K562 (cell line): ENCODE measurements around the gene PRPF6. TPM values are rescaled to one million over a fixed set of nuclear protein-coding genes. Genes with fewer than 3 reads are reported as not detected.

Experiments used
- ATAC-seq: fragments of 200-7000 bp; cut with Tn5 transposase; 3 replicates; pipeline ENCODE4 v1.9.1; 2020; ENCODE audit warnings: moderate library complexity
- BruUV-seq: library from RNA; stranded (reverse); fragments of 400-500 nt; replicated peaks from 2 replicates; lab custom pipeline; 2021; lab: Mats Ljungman, UMichigan
- CTCF ChIA-PET: fragments of 300-600 bp; formaldehyde crosslinking; extraction: SDS; loops from one replicate; lab custom pipeline; 2021; ENCODE audit warnings: low intra/inter-chr PET ratio; lab: Yijun Ruan, JAX
- POLR2A ChIA-PET: fragments of 300-600, 350-650 bp; sonication (Branson Sonifier 250); formaldehyde crosslinking; extraction: SDS; loops from one replicate; lab custom pipeline; 2021; ENCODE audit warnings: antibody characterized with exemption, inconsistent platforms; lab: Yijun Ruan, JAX
- DNase-seq, 4 experiments: peaks; one replicate each; pipeline versions ENCODE4 v3.0.0 to v3.0.0-alpha.2; 2011 to 2018; ENCODE audit warnings: low spot score in 3 of 4, mixed read lengths in 3 of 4; ENCODE audit errors: extremely low read depth in 1 of 4
- FAIRE-seq: peaks from 2 replicates; lab custom pipeline; 2011; peaks lifted over from hg19 to GRCh38; lab: Jason Lieb, UNC
- H2AFZ ChIP-seq: 2 replicates; pipeline ENCODE4 v1.6.0; 2011; ENCODE audit warnings: low read depth, low read length, control low read depth, inconsistent platforms
- H3K27ac ChIP-seq: fragments of 200-600 bp; 3 replicates; pipeline ENCODE4 v1.8.0; 2011; ENCODE audit warnings: low read depth, mild to moderate bottlenecking, control low read depth, inconsistent platforms, low read length, moderate library complexity, mixed read lengths; ENCODE audit errors: extremely low read depth
- H3K27me3 ChIP-seq, 2 experiments: fragments of 300-600 bp in 1 of 2; 2 replicates in 1 of 2; 3 replicates in 1 of 2; pipeline versions ENCODE4 v1.6.0 to v1.8.0; 2011; ENCODE audit warnings: inconsistent platforms in 2 of 2, low read length in 2 of 2, mild to moderate bottlenecking in 1 of 2, mixed read lengths in 1 of 2, moderate library complexity in 1 of 2; ENCODE audit not compliant: control insufficient read depth in 2 of 2, insufficient read depth in 2 of 2
- H3K36me3 ChIP-seq: fragments of 300-600 bp; 3 replicates; pipeline ENCODE4 v1.8.0; 2011; ENCODE audit warnings: mild to moderate bottlenecking, low read length, inconsistent platforms; ENCODE audit not compliant: control insufficient read depth, insufficient read depth
- H3K4me1 ChIP-seq, 2 experiments: fragments of 200-600 bp in 1 of 2; replicated peaks in 1 of 2; 2 replicates in 1 of 2; 3 replicates in 1 of 2; pipeline versions ENCODE4 v1.5.1 to v1.8.0; 2011; ENCODE audit warnings: inconsistent platforms in 2 of 2, low read length in 2 of 2, mild to moderate bottlenecking in 1 of 2, mixed read lengths in 1 of 2, moderate library complexity in 1 of 2; ENCODE audit not compliant: control insufficient read depth in 2 of 2, insufficient read depth in 2 of 2
- H3K4me2 ChIP-seq: 2 replicates; pipeline ENCODE4 v1.6.1; 2011; ENCODE audit warnings: low read length, control low read depth, inconsistent platforms, mixed read lengths; ENCODE audit not compliant: insufficient read depth
- H3K4me3 ChIP-seq: fragments of 200-600 bp; sonication (generic), shearing (Covaris generic); 2 replicates; pipeline ENCODE4 v1.5.1; 2016; ENCODE audit warnings: control low read depth, inconsistent platforms
- H3K79me2 ChIP-seq: fragments of 200-600 bp; 3 replicates; pipeline ENCODE4 v1.8.0; 2011; ENCODE audit warnings: low read length, inconsistent platforms; ENCODE audit not compliant: control insufficient read depth, insufficient read depth
- H3K9ac ChIP-seq, 2 experiments: 2 replicates each; pipeline versions ENCODE4 v1.6.0 to v1.6.1; 2011; ENCODE audit warnings: low read depth in 2 of 2, low read length in 2 of 2, control low read depth in 1 of 2, inconsistent platforms in 1 of 2, mild to moderate bottlenecking in 1 of 2, mixed read lengths in 1 of 2; ENCODE audit not compliant: insufficient read depth in 1 of 2
- H3K9me1 ChIP-seq: one replicate; pipeline ENCODE4 v1.6.0; 2011; ENCODE audit warnings: inconsistent platforms, mild to moderate bottlenecking, low read length, moderate library complexity; ENCODE audit not compliant: control insufficient read depth, insufficient read depth
- H3K9me3 ChIP-seq: replicated peaks from 2 replicates; pipeline ENCODE4 v1.5.1; 2011; ENCODE audit warnings: low read depth, low read length, inconsistent platforms; ENCODE audit not compliant: control insufficient read depth, insufficient read depth
- H4K20me1 ChIP-seq: replicated peaks from 2 replicates; pipeline ENCODE4 v1.6.1; 2011; ENCODE audit warnings: low read length, inconsistent platforms, mixed read lengths; ENCODE audit not compliant: control insufficient read depth, insufficient read depth
- CSDE1 ChIP-seq, 2 experiments: fragments of 450-650 bp; IDR thresholded peaks; 2 replicates each; pipeline ENCODE4 v1.6.1; 2016; ENCODE audit warnings: mild to moderate bottlenecking in 1 of 2
- MCM2 ChIP-seq: fragments of 450-650 bp; IDR thresholded peaks from 2 replicates; pipeline ENCODE4 v1.6.1; 2017; ENCODE audit warnings: low read depth, mild to moderate bottlenecking
- SAP30 ChIP-seq: fragments of 200-600 bp; sonication (generic); IDR thresholded peaks from 2 replicates; pipeline ENCODE4 v1.6.1; 2012; ENCODE audit warnings: borderline replicate concordance, low read depth, mild to moderate bottlenecking, moderate library complexity, low read length, control low read depth, inconsistent platforms; ENCODE audit not compliant: insufficient read depth, poor library complexity, severe bottlenecking
- WGBS: fragments of 100-300 bp; shearing (Covaris generic); methylation state at CpG from one replicate; pipeline ENCODE4 v1.1.6; 2016; ENCODE audit warnings: low coverage, mixed read lengths; ENCODE audit not compliant: insufficient coverage; ENCODE audit errors: missing lambda C conversion rate; 5-methylcytosine and 5-hydroxymethylcytosine counted together
- in situ Hi-C: fragments of 300-500 bp; cut with MboI; formaldehyde crosslinking; loops from 4 replicates; pipeline ENCODE4 v1.15.0; 2018; ENCODE audit warnings: inconsistent platforms, mixed read lengths
- intact Hi-C: fragments of 100-400 bp; cut with micrococcal nuclease; formaldehyde crosslinking; loops from 2 replicates; pipeline ENCODE4 v1.14.2; 2022
- polyA plus RNA-seq, 8 experiments: library from polyadenylated mRNA; depleted of rRNA in 4 of 8; stranded (reverse) in 5 of 8; unstranded in 3 of 8; fragments of >200 nt; fragmentation: Nextera tagmentation in 2 of 8; fragmentation: Illumina TruSeq in 1 of 8; extraction: Ambion mirVana in 2 of 8; extraction: Trizol in 1 of 8; gene quantifications; 2 replicates each; pipeline versions ENCODE4 v1.2.1 to v1.2.3, GENCODE V29; 2011 to 2014; ENCODE audit warnings: inconsistent platforms in 1 of 8, missing spikeins in 1 of 8
- total RNA-seq, 7 experiments: library from RNA; depleted of rRNA in 6 of 7; stranded (reverse); fragments of >200 nt in 6 of 7; fragmentation: Illumina TruSeq in 2 of 7; extraction: Trizol in 2 of 7; gene quantifications; 2 replicates each; pipeline versions ENCODE4 v1.2.1 to v1.2.3, GENCODE V29; 2011 to 2021; ENCODE audit warnings: low replicate concordance in 1 of 7
- TF ChIP-seq, protein P1 (sequence below): sonication (generic); formaldehyde crosslinking; IDR thresholded peaks from 2 replicates; pipeline ENCODE4 v1.8.0; 2022; ENCODE audit warnings: mild to moderate bottlenecking, missing genetic modification reagents
- TF ChIP-seq, protein P2 (sequence below): fragments of 200-600 bp; sonication (generic); IDR thresholded peaks from one replicate; pipeline ENCODE4 v1.6.1; 2012; ENCODE audit warnings: mild to moderate bottlenecking, low read depth, low read length, inconsistent platforms
- TF ChIP-seq, protein P3 (sequence below): fragments of 200-800 bp; sonication (Bioruptor generic); IDR thresholded peaks from 2 replicates; pipeline ENCODE4 v1.6.1; 2017; ENCODE audit warnings: missing genetic modification characterization, missing compliant biosample characterization

PRPF6 gene
- total and polyA plus RNA-seq, 9 of the 15 experiments (the other 6 are each of a cell fraction or from before 2014, with no cell fraction given) = 4.2 to 83.2 (median 59.9) TPM

DNA sequence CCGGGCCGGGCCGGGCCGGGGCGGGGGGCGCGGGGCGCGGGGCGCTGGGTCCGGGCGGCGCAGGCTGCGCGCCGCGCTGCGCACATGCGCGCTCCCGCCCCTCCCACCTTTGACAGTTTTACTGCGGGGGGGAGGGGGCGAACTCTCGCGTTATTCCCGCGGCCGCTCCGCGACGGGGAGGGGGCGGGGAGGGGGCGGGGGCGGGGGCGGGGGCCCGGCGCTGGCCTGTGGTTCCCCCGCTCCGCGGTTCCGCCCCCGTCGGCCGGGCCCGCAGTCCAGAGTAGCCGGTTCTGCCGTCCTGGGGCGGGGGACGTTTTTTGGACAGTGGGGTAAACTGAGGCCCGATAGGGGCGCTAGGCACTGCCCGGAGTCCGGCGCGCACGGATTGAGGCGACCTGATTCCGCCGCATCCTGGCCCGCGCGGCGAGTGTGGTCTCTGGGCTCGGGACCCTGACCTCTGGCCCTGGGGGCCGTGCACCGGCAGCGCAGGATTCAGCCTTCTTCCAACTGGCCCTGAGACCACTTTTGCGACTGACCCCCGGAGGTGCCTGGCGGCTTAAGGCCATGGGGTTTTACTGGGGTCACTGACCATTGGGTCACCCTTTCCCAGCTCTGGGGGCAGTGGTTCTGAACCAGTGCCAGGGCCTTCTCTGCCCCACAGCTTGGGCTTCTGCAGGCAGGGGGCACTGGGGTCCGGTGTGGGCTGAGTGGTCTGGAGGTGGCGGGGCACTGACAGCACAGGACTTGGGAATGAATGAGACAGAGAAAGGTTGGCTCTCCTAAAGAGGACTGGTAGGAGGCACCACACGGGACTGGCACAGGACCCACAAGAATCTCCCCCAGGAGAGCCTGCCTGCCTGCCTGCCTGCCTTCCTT lies 10.9 kb upstream of the PRPF6 start, which contains the start of gene ZNF512B:
Gene ZNF512B, minus strand, starts transcription at position 93 of the 876 bp plus-strand sequence. CDS start 1,980 bp downstream, outside the sequence.
- Histone ChIP-seq H3K4me3 (peak within 1 kb of the TSS; percentile 63), H3K27me3 (no peaks in the 10 kb centered on the region), H3K9me1 (no peaks in the 10 kb centered on the region), H3K36me3 (peaks cover 33% of the 10 kb centered on the region; the same call in 1 of the 3 replicates), H3K9ac (peak within 1 kb of the TSS; percentile 83 to 99), H3K9me3 (no peaks in the 10 kb centered on the region), H3K79me2 (peaks cover 21% of the 10 kb centered on the region), H3K4me2 (peak within 1 kb of the TSS; percentile 78), H3K27ac (peak within 1 kb of the TSS; percentile 83), H4K20me1 (no peaks in the 10 kb centered on the region), H2AFZ (peak within 1 kb of the TSS; percentile 84), H3K4me1 (peaks cover 17 to 54% of the 10 kb centered on the region in 2 experiments)
- no TSS peak for BruUV-seq
- intact Hi-C loops (loop anchor here (5.0 to 10.0 kb wide), 3 partner anchors 63 to 185 kb away; partner anchors contain the start of genes ABHD16B and TPD52L2), in situ Hi-C loops (no loop called here)
- CTCF ChIA-PET = interaction anchor here (0.6 kb wide), 1 partner anchor 11 kb away, joined by 3 read pairs; no protein-coding TSS in a partner anchor
- WGBS = 12% methylated on average over 22 of the region's 73 CpGs
- POLR2A ChIA-PET = no interaction called here
- ATAC-seq (peak; percentile 70), DNase-seq (peak; percentile 84 to 95 (median 91)), FAIRE-seq (no peak)
- TF ChIP-seq, protein P1, sequence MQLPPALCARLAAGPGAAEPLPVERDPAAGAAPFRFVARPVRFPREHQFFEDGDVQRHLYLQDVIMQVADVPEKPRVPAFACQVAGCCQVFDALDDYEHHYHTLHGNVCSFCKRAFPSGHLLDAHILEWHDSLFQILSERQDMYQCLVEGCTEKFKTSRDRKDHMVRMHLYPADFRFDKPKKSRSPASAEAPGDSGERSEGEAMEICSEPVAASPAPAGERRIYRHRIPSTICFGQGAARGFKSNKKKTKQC (CRISPR knock-in tag) = no peak
- TF ChIP-seq, protein P2, sequence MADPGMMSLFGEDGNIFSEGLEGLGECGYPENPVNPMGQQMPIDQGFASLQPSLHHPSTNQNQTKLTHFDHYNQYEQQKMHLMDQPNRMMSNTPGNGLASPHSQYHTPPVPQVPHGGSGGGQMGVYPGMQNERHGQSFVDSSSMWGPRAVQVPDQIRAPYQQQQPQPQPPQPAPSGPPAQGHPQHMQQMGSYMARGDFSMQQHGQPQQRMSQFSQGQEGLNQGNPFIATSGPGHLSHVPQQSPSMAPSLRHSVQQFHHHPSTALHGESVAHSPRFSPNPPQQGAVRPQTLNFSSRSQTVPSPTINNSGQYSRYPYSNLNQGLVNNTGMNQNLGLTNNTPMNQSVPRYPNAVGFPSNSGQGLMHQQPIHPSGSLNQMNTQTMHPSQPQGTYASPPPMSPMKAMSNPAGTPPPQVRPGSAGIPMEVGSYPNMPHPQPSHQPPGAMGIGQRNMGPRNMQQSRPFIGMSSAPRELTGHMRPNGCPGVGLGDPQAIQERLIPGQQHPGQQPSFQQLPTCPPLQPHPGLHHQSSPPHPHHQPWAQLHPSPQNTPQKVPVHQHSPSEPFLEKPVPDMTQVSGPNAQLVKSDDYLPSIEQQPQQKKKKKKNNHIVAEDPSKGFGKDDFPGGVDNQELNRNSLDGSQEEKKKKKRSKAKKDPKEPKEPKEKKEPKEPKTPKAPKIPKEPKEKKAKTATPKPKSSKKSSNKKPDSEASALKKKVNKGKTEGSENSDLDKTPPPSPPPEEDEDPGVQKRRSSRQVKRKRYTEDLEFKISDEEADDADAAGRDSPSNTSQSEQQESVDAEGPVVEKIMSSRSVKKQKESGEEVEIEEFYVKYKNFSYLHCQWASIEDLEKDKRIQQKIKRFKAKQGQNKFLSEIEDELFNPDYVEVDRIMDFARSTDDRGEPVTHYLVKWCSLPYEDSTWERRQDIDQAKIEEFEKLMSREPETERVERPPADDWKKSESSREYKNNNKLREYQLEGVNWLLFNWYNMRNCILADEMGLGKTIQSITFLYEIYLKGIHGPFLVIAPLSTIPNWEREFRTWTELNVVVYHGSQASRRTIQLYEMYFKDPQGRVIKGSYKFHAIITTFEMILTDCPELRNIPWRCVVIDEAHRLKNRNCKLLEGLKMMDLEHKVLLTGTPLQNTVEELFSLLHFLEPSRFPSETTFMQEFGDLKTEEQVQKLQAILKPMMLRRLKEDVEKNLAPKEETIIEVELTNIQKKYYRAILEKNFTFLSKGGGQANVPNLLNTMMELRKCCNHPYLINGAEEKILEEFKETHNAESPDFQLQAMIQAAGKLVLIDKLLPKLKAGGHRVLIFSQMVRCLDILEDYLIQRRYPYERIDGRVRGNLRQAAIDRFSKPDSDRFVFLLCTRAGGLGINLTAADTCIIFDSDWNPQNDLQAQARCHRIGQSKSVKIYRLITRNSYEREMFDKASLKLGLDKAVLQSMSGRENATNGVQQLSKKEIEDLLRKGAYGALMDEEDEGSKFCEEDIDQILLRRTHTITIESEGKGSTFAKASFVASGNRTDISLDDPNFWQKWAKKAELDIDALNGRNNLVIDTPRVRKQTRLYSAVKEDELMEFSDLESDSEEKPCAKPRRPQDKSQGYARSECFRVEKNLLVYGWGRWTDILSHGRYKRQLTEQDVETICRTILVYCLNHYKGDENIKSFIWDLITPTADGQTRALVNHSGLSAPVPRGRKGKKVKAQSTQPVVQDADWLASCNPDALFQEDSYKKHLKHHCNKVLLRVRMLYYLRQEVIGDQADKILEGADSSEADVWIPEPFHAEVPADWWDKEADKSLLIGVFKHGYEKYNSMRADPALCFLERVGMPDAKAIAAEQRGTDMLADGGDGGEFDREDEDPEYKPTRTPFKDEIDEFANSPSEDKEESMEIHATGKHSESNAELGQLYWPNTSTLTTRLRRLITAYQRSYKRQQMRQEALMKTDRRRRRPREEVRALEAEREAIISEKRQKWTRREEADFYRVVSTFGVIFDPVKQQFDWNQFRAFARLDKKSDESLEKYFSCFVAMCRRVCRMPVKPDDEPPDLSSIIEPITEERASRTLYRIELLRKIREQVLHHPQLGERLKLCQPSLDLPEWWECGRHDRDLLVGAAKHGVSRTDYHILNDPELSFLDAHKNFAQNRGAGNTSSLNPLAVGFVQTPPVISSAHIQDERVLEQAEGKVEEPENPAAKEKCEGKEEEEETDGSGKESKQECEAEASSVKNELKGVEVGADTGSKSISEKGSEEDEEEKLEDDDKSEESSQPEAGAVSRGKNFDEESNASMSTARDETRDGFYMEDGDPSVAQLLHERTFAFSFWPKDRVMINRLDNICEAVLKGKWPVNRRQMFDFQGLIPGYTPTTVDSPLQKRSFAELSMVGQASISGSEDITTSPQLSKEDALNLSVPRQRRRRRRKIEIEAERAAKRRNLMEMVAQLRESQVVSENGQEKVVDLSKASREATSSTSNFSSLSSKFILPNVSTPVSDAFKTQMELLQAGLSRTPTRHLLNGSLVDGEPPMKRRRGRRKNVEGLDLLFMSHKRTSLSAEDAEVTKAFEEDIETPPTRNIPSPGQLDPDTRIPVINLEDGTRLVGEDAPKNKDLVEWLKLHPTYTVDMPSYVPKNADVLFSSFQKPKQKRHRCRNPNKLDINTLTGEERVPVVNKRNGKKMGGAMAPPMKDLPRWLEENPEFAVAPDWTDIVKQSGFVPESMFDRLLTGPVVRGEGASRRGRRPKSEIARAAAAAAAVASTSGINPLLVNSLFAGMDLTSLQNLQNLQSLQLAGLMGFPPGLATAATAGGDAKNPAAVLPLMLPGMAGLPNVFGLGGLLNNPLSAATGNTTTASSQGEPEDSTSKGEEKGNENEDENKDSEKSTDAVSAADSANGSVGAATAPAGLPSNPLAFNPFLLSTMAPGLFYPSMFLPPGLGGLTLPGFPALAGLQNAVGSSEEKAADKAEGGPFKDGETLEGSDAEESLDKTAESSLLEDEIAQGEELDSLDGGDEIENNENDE = no peak
- peak; percentile 31 for TF ChIP-seq SAP30
- TF ChIP-seq, protein P3, sequence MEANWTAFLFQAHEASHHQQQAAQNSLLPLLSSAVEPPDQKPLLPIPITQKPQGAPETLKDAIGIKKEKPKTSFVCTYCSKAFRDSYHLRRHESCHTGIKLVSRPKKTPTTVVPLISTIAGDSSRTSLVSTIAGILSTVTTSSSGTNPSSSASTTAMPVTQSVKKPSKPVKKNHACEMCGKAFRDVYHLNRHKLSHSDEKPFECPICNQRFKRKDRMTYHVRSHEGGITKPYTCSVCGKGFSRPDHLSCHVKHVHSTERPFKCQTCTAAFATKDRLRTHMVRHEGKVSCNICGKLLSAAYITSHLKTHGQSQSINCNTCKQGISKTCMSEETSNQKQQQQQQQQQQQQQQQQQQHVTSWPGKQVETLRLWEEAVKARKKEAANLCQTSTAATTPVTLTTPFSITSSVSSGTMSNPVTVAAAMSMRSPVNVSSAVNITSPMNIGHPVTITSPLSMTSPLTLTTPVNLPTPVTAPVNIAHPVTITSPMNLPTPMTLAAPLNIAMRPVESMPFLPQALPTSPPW (CRISPR knock-in tag) = peak; percentile 98
- no peak for TF ChIP-seq MCM2
- no peak for TF ChIP-seq CSDE1 (IDR thresholded peaks at IDR 0.05)
